Bronchial epithelial cell (primary cell): ENCODE data around the gene SPATA31E1. TPM values are rescaled to one million over a fixed set of nuclear protein-coding genes. Genes with fewer than 3 reads are reported as not detected.

Source experiments
- DNase-seq: peaks from one replicate; pipeline ENCODE4 v3.0.0-alpha.2; 2010; ENCODE audit warnings: low read depth
- FAIRE-seq: peaks from 2 replicates; lab custom pipeline; 2011; peaks lifted over from hg19 to GRCh38; lab: Jason Lieb, UNC
- H3K27me3 ChIP-seq: 2 replicates; pipeline ENCODE4 v1.5.1; 2011; ENCODE audit warnings: low read length; ENCODE audit not compliant: control insufficient read depth, insufficient read depth
- H3K36me3 ChIP-seq: 2 replicates; pipeline ENCODE4 v1.5.1; 2011; ENCODE audit warnings: low read length; ENCODE audit not compliant: control insufficient read depth, insufficient read depth
- H3K4me3 ChIP-seq: 2 replicates; pipeline ENCODE4 v1.5.1; 2011; ENCODE audit warnings: mild to moderate bottlenecking, low read depth, low read length, control low read depth
- total RNA-seq: library from RNA; depleted of rRNA; stranded (reverse); fragments of >200 nt; gene quantifications from 2 replicates; pipeline ENCODE4 v1.2.1, GENCODE V29; 2014
- TF ChIP-seq, protein P1 (sequence below): IDR thresholded peaks from 2 replicates; pipeline ENCODE4 v1.5.1; 2011; ENCODE audit warnings: mild to moderate bottlenecking, moderate library complexity, low read length, control low read depth, inconsistent platforms; ENCODE audit not compliant: insufficient read depth, severe bottlenecking

Gene SPATA31E1
- total RNA-seq, 1 donor from 2014 or later: not detected

DNA sequence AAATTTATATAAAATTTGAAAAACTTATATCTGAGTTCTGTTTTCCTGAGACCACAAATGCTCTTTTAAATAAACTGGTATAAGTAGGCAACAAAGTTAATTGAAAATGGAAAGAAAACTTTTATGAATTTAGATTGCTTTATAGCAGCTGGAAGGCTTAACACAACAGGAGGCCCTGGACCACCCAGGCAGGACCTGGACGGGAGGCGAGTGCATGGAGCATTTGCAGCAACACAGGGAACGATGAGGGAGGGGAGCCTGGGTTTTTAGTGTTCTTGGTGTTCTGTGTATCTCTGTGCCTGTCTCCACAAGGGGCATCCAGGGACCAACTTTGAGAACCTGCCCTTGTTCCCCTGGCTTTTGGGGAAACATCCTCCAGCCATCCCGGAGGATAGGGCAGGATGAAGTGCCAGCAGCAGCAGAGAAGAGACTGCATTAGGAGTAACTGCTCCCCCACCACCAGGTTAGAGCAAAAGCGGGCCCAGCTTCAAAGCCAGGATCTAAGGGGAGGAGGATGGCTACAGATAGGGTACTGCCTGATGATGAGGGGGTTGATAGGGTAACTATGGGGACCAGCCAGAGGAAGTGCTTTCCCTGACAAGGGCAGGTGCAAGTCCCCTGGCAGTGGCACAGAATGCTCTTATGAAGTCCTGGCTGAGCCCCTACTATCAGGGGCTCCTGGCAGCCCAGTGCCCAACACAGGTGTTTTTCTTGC lies 6.7 kb upstream of the SPATA31E1 start:
- TF ChIP-seq, protein P1, sequence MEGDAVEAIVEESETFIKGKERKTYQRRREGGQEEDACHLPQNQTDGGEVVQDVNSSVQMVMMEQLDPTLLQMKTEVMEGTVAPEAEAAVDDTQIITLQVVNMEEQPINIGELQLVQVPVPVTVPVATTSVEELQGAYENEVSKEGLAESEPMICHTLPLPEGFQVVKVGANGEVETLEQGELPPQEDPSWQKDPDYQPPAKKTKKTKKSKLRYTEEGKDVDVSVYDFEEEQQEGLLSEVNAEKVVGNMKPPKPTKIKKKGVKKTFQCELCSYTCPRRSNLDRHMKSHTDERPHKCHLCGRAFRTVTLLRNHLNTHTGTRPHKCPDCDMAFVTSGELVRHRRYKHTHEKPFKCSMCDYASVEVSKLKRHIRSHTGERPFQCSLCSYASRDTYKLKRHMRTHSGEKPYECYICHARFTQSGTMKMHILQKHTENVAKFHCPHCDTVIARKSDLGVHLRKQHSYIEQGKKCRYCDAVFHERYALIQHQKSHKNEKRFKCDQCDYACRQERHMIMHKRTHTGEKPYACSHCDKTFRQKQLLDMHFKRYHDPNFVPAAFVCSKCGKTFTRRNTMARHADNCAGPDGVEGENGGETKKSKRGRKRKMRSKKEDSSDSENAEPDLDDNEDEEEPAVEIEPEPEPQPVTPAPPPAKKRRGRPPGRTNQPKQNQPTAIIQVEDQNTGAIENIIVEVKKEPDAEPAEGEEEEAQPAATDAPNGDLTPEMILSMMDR: no peak

DNA sequence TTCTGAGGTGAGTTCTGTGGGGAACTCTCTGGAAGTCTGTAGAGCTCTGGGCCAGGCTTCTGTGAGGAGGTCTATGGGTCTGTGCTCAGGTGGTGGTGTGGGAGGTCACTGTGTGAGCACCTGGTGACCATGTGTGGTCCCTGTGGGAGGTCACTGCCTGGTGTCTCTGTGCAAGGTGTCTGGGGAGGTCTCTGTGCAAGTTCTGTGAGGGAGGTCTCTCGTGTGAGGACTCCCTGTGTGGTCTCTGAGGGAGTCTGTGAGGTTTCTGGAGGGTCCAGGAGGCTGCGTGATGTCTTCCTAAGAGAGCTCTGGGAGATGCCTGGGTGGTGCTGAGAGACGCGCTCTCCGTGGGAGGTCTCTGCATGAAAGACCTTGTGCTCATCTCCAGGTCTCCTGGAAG lies 6.0 kb upstream of the SPATA31E1 start:
- Histone ChIP-seq H3K27me3 (no peaks in the 10 kb centered on the region), H3K4me3 (no peak overlapping the region), H3K36me3 (no peaks in the 10 kb centered on the region)
- DNase-seq: no peak
- FAIRE-seq: peak; percentile 13
- TF ChIP-seq, protein P1: no peak

More for the DNA sequence above, 6.7 kb upstream of the SPATA31E1 start:
- no peaks in the 10 kb centered on the region for H3K27me3 ChIP-seq
- DNase-seq (no peak), FAIRE-seq (no peak)
- H3K4me3 ChIP-seq: no peak overlapping the region
- H3K36me3 ChIP-seq: no peaks in the 10 kb centered on the region

DNA sequence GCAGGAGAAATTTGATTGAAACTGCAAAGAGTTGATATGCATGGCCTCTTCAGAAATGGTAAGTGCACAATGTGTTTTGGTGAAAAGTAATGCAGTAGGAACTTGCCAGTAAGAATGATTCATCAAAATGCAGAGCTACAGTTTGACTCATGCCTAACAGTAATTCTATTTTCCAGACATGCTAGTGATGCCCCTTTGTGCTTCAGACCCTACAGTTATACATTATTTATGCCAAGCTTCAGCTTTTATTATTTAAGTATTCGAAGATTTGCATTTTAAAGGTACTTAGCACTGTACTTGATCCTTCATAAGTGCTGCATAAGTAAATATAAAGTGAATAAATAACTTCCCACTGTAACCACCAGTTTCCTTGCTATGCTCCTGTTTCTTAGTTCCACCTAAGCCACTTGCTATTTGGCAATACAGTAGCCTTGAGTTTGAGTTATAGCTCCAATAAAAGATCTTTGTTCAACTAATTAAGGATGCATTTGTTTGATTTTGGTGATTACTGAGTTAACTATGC lies 3.6 kb upstream of the SPATA31E1 start:
- H3K36me3 ChIP-seq: no peaks in the 10 kb centered on the region
- FAIRE-seq (no peak), DNase-seq (peak; percentile 77)
- TF ChIP-seq, protein P1: no peak
- no peaks in the 10 kb centered on the region for H3K27me3 ChIP-seq
- no peak overlapping the region for H3K4me3 ChIP-seq

DNA sequence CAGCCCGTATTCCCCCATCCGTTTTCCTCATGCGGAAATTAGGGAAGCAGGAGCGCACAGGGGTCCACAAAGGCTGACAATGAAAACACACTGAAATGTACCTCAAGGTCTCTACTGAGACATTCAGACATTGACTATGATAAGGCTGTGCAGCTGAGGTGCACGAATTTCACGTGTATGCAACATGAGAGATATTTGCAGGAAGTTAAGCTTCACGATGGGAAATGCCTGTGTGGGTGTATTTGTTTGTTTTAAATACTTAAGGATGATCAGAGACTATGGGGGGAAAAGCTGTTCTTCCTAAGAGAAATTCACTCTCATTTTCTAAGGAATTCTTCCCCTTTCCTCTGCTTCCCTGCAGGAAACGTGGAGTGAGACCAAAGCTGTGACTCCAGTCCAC lies 2.6 kb upstream of the SPATA31E1 start:
- H3K36me3 ChIP-seq: no peaks in the 10 kb centered on the region
- no peaks in the 10 kb centered on the region for H3K27me3 ChIP-seq
- DNase-seq (no peak), FAIRE-seq (peak; percentile 68)
- no peak overlapping the region for H3K4me3 ChIP-seq
- TF ChIP-seq, protein P1: no peak

DNA sequence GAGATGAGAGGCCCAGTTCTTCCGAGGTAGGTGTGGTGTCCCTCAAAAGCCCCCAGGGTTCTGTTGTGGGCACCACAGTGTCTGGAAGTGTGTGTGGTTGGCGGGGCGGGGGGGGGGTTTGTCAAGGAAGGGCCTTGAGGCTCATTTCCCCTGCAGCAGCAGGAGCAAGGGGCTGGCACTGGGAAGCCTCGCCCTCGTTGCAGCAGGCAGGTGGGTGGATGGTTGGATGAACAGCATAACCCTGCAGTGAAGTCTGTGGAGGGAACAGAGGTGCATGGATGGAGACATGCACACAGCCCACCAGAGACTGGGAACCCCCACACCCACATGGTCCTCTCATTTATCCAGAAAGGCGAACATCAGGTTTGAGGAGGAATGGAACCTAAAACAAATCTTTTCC lies 2.0 kb upstream of the SPATA31E1 start:
- TF ChIP-seq, protein P1: no peak
- no peaks in the 10 kb centered on the region for H3K27me3 ChIP-seq
- H3K4me3 ChIP-seq: no peak overlapping the region
- no peaks in the 10 kb centered on the region for H3K36me3 ChIP-seq
- no peak for DNase-seq
- FAIRE-seq: no peak
